Choroid plexus epithelial cell (primary cell): Measurements from ENCODE around the gene NMNAT2.

Source experiments
- DNase-seq: peaks from one replicate; pipeline ENCODE4 v3.0.0-alpha.2; 2010; ENCODE audit warnings: low read depth
- H3K4me3 ChIP-seq: 2 replicates; pipeline ENCODE4 v1.5.1; 2011; ENCODE audit warnings: low read depth, mild to moderate bottlenecking, control low read depth, low read length, moderate library complexity
- CTCF ChIP-seq: conservative IDR thresholded peaks from 2 replicates; pipeline ENCODE4 v1.5.1; 2011; ENCODE audit warnings: low read depth, mild to moderate bottlenecking, control low read depth, inconsistent platforms, low read length, moderate library complexity

Gene NMNAT2

GRCh38 chr1:183291216-183291762 is 126.9 kb downstream of the NMNAT2 start:
- TF ChIP-seq CTCF = no peak
- DNase-seq = no peak
- H3K4me3 ChIP-seq = no peak overlapping the region

- no peak for DNase-seq
Observed at GRCh38 chr1:183290628-183291027, 127.6 kb downstream of the NMNAT2 start.

GRCh38 chr1:183289051-183289496 is 129.1 kb downstream of the NMNAT2 start:
- no peak for TF ChIP-seq CTCF
- no peak overlapping the region for H3K4me3 ChIP-seq
- DNase-seq = no peak

More at GRCh38 chr1:183290628-183291027, 127.6 kb downstream of the NMNAT2 start:
- no peak overlapping the region for H3K4me3 ChIP-seq
- TF ChIP-seq CTCF = no peak

GRCh38 chr1:183288583-183288982 is 129.6 kb downstream of the NMNAT2 start:
- no peak for TF ChIP-seq CTCF
- no peak overlapping the region for H3K4me3 ChIP-seq
- DNase-seq = no peak

GRCh38 chr1:183287191-183287675 is 130.9 kb downstream of the NMNAT2 start:
- peak; percentile 93 for DNase-seq
- H3K4me3 ChIP-seq = no peak overlapping the region
- TF ChIP-seq CTCF = no peak

- H3K4me3 ChIP-seq = no peak overlapping the region
- DNase-seq = no peak
- no peak for TF ChIP-seq CTCF
Observed at GRCh38 chr1:183285746-183286145, 132.4 kb downstream of the NMNAT2 start.

- no peak for DNase-seq
- no peak for TF ChIP-seq CTCF
- no peak overlapping the region for H3K4me3 ChIP-seq
Observed at GRCh38 chr1:183285256-183285655, 132.9 kb downstream of the NMNAT2 start.
